ENCODE measurements around the gene FRMD3. TPM values are rescaled to one million over a fixed set of nuclear protein-coding genes. Genes with fewer than 3 reads are reported as not detected.
A peak's percentile ranks its signal among the peaks of the same experiment; 100 is the strongest.

The FRMD3 gene
- total and polyA plus RNA-seq, 4 donors = 1.8 to 7.4 (median 6.0) TPM

DNA sequence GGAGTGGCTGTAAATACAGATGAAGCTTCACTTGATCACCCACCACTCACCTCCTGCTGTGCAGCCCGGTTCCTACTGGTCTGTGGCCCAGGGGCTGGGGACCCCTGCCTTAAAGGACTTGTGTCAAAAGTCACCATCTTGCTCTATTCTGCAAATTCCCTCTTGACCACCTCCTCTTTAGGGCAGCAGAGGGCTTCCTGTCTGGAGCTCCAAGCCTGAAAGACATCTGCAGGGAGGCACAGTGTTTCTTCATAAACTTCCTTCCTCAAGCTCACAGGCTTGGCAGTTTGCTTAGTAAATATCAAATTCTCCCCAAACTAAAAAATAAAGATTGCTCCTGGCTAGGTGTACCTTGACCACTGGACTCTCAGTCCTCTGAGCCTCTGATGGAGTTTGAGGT, 104.4 kb downstream of the FRMD3 start:
- WGBS, 2 donors = 100% methylated on average over 1 of the region's 1 CpG
- Histone ChIP-seq H3K4me3 (ENCODE audit: low read length in 2 of 2) (no peak overlapping the region), H3K27me3 (ENCODE audit: control insufficient read depth in 1 of 2, insufficient read depth in 2 of 2, low read length in 1 of 2) (no peaks in the 10 kb centered on the region), H3K36me3 (ENCODE audit: control insufficient read depth in 1 of 2, insufficient read depth in 2 of 2, low read length in 1 of 2) (no peaks in the 10 kb centered on the region), H3K27ac (ENCODE audit: low read depth in 1 of 2, low read length in 2 of 2) (no peak overlapping the region), H3K9me3 (ENCODE audit: control insufficient read depth, low read length) (no peaks in the 10 kb centered on the region), H3K4me1 (ENCODE audit: control insufficient read depth in 1 of 2, insufficient read depth in 2 of 2, low read length in 2 of 2) (peaks cover 0 to 6% of the 10 kb centered on the region in 2 donors)
- ATAC-seq (ENCODE audit: low FRiP score) = no peak
- no peak for DNase-seq
- intact Hi-C loops (cut with DNase I) = loop anchor here in 1 of 2 donors (5.0 kb wide), 1 partner anchor 103 kb away; the partner anchor contains the start of gene FRMD3

DNA sequence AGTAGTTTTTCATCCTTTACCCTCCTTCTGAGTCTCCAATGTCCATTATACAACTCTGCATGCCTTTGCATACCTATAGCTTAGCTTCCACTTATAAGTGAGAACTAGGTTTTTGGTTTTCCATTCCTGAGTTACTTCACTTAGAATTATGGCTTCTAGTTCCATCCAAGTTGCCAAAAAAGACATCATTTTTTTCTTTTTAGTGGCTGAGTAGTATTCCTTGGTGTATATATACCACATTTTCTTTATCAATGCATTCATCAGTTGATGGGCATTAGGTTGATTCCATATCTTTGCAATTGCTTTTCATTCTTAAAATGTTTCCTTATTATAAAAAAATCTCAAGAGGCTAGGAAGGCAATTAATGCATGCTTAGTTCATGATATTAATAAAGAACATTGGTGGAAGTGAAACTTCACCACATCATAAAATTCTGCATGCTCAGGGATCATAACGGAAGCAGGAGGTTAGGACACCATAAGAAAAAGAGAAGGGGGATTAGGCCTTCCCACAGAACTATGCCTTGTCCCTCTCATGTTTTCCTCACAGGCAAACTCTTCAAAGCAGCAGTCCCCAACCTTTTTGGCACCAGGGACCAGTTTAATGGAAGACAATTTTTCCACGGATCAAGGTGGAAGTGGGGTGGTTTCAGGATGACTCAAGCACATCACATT, 105.2 kb downstream of the FRMD3 start:
- H3K27ac ChIP-seq (ENCODE audit: low read depth in 1 of 2, low read length in 2 of 2) = no peak overlapping the region
- peaks cover 0 to 6% of the 10 kb centered on the region in 2 donors for H3K4me1 ChIP-seq (ENCODE audit: control insufficient read depth in 1 of 2, insufficient read depth in 2 of 2, low read length in 2 of 2)
- H3K27me3 ChIP-seq (ENCODE audit: control insufficient read depth in 1 of 2, insufficient read depth in 2 of 2, low read length in 1 of 2) = no peaks in the 10 kb centered on the region
- H3K9me3 ChIP-seq (ENCODE audit: control insufficient read depth, low read length) = no peaks in the 10 kb centered on the region
- intact Hi-C loops (cut with DNase I) = loop anchor here in 1 of 2 donors (5.0 kb wide), 1 partner anchor 104 kb away; the partner anchor contains the start of gene FRMD3
- WGBS, 2 donors = 92 to 95% methylated on average over 2 of the region's 2 CpGs
- H3K36me3 ChIP-seq (ENCODE audit: control insufficient read depth in 1 of 2, insufficient read depth in 2 of 2, low read length in 1 of 2) = no peaks in the 10 kb centered on the region
- H3K4me3 ChIP-seq (ENCODE audit: low read length in 2 of 2) = no peak overlapping the region
- ATAC-seq (ENCODE audit: low FRiP score) (no peak), DNase-seq (no peak)

DNA sequence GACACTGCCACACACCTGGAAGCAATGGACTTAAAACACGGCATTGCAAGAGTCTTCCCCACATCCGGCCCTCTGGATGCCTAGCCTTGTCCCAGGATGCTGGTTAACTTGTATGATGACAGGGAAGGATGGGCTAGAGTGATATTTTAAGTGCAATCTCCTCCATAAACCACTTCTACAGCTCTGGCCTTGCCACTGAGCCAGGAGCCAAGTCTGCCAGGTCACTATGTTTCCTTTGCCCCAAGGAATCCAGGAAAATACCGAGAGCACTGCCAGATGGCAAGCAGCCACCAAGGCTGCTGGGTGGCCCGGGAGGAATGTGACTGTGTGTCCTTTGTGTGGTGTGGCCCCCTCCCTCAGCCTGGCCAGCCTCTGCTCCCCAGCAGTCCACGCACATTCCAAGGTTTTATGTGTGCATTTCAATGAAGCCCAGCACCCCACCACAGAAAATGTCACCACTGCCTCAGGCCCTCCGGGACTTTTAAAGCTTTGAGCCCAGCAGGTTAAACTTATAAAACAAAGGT, 106.0 kb downstream of the FRMD3 start:
- ATAC-seq (ENCODE audit: low FRiP score) (peak; percentile 79), DNase-seq (peak; percentile 88 to 92)
- 2 to 4% methylated on average over 6 of the region's 6 CpGs for WGBS, 2 donors
- Histone ChIP-seq H3K36me3 (ENCODE audit: control insufficient read depth in 1 of 2, insufficient read depth in 2 of 2, low read length in 1 of 2) (no peaks in the 10 kb centered on the region), H3K27ac (ENCODE audit: low read depth in 1 of 2, low read length in 2 of 2) (peak overlapping the region in 1 of 2 donors; percentile 88), H3K9me3 (ENCODE audit: control insufficient read depth, low read length) (no peaks in the 10 kb centered on the region), H3K4me1 (ENCODE audit: control insufficient read depth in 1 of 2, insufficient read depth in 2 of 2, low read length in 2 of 2) (peaks cover 0 to 6% of the 10 kb centered on the region in 2 donors), H3K4me3 (ENCODE audit: low read length in 2 of 2) (no peak overlapping the region), H3K27me3 (ENCODE audit: control insufficient read depth in 1 of 2, insufficient read depth in 2 of 2, low read length in 1 of 2) (no peaks in the 10 kb centered on the region)
- intact Hi-C loops (cut with DNase I) = loop anchor here in 1 of 2 donors (5.0 kb wide), 1 partner anchor 105 kb away; the partner anchor contains the start of gene FRMD3

DNA sequence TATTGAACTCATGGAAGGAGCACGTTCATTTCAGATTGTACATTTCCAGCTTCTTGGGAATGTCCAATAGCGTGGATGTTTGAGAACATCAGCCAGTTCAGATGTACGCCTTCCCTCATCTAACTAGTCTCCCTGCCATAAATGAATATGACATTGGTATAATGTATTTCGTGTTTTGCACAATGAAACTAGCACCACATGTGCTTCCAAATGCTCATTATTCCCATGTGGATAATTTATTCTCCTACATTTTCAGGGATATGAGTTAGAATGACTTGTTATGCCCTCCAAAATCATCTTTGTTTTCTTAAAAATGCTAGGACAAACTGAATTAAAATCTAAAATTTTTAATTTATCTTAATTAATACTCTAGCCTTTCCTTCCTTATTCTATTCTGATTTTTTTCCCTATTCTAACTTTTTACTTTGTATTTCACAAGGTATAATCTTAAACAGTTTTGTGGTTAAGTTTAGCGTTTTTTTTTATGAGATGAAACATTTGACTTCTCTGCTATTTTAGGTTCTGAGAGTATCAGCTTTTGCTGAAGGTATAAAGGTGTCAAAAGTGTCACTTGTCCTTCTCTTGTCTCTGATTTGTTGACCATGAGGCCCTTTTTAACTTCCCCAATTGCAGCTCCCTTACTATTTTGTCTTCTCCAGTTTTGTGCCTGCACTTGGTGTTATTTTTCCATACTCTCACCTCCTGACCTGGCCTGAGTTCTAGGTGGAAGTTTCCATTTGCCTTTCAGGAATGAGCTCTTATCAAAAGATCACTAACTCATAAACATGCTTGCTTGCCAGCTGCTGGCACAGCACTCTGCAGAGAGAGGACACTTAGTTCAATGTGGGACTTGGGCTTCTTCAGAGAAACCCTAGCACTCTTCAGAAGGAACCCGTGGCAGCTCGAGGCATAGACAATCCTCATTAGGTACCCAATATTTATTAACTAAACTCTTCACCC, 106.8 kb downstream of the FRMD3 start:
- Histone ChIP-seq H3K4me3 (ENCODE audit: low read length in 2 of 2) (no peak overlapping the region), H3K4me1 (ENCODE audit: control insufficient read depth in 1 of 2, insufficient read depth in 2 of 2, low read length in 2 of 2) (peaks cover 2 to 9% of the 10 kb centered on the region in 2 donors), H3K36me3 (ENCODE audit: control insufficient read depth in 1 of 2, insufficient read depth in 2 of 2, low read length in 1 of 2) (no peaks in the 10 kb centered on the region), H3K27ac (ENCODE audit: low read depth in 1 of 2, low read length in 2 of 2) (peak overlapping the region in 1 of 2 donors; percentile 88), H3K9me3 (ENCODE audit: control insufficient read depth, low read length) (no peaks in the 10 kb centered on the region), H3K27me3 (ENCODE audit: control insufficient read depth in 1 of 2, insufficient read depth in 2 of 2, low read length in 1 of 2) (no peaks in the 10 kb centered on the region)
- ATAC-seq (ENCODE audit: low FRiP score) = peak; percentile 47
- intact Hi-C loops (cut with DNase I) = loop anchor here in 1 of 2 donors (5.0 kb wide), 1 partner anchor 106 kb away; the partner anchor contains the start of gene FRMD3
- DNase-seq = peak in 1 of 2 donors; percentile 57
- 57 to 60% methylated on average over 7 of the region's 7 CpGs for WGBS, 2 donors

DNA sequence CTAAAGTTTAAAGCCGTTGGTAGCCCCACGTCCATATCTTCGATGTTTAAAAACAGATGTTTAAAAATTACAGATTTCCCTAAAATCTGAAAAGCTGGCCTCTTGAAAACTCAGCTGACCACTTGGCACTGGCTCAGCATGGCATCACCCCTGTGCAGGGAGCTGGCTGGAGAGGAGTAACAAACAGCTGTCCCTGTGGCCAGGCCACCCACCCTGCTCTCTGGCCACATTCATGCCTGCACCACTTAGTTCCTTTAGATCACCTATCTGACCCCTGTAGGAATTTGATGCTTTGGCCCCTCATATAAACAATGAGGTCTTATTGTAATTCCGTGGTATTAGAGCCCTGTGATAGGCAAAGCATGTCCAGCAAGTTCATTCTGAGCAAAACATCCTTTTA, 107.5 kb downstream of the FRMD3 start:
- ATAC-seq (ENCODE audit: low FRiP score) = no peak
- no peak overlapping the region for H3K27ac ChIP-seq (ENCODE audit: low read depth in 1 of 2, low read length in 2 of 2)
- intact Hi-C loops (cut with DNase I) = loop anchor here in 1 of 2 donors (5.0 kb wide), 1 partner anchor 107 kb away; the partner anchor contains the start of gene FRMD3
- H3K27me3 ChIP-seq (ENCODE audit: control insufficient read depth in 1 of 2, insufficient read depth in 2 of 2, low read length in 1 of 2) = no peaks in the 10 kb centered on the region
- peak in 1 of 2 donors; percentile 59 for DNase-seq
- H3K36me3 ChIP-seq (ENCODE audit: control insufficient read depth in 1 of 2, insufficient read depth in 2 of 2, low read length in 1 of 2) = no peaks in the 10 kb centered on the region
- no peaks in the 10 kb centered on the region for H3K9me3 ChIP-seq (ENCODE audit: control insufficient read depth, low read length)
- WGBS, 2 donors = 91% methylated on average over 4 of the region's 4 CpGs
- H3K4me3 ChIP-seq (ENCODE audit: low read length in 2 of 2) = no peak overlapping the region
- peaks cover 2 to 11% of the 10 kb centered on the region in 2 donors for H3K4me1 ChIP-seq (ENCODE audit: control insufficient read depth in 1 of 2, insufficient read depth in 2 of 2, low read length in 2 of 2)

DNA sequence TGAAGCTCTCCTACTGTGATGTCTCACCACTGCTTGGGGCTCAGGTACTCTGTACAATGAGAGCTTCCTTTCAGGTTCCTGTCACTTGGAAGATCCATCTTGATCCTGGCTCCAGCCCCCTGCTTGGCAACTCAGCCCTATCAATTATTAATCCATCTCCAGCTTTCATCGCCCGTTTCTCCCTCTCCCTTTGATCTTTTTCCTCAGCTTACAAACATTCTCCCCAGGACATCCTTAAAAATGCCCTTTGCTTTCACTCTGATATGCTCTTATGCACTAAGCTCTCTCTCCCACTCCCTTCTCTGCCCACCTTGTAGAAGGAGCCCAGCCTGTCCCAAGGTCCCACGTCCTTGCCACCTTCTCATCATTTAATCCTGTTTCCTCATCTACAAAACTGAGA, 109.0 kb downstream of the FRMD3 start:
- H3K27me3 ChIP-seq (ENCODE audit: control insufficient read depth in 1 of 2, insufficient read depth in 2 of 2, low read length in 1 of 2) = no peaks in the 10 kb centered on the region
- H3K4me3 ChIP-seq (ENCODE audit: low read length in 2 of 2) = no peak overlapping the region
- ATAC-seq (ENCODE audit: low FRiP score) = no peak
- WGBS, 2 donors = 95 to 98% methylated on average over 3 of the region's 3 CpGs
- no peaks in the 10 kb centered on the region for H3K9me3 ChIP-seq (ENCODE audit: control insufficient read depth, low read length)
- no peaks in the 10 kb centered on the region for H3K36me3 ChIP-seq (ENCODE audit: control insufficient read depth in 1 of 2, insufficient read depth in 2 of 2, low read length in 1 of 2)
- intact Hi-C loops (cut with DNase I) = no loop called here
- DNase-seq = no peak
- H3K4me1 ChIP-seq (ENCODE audit: control insufficient read depth in 1 of 2, insufficient read depth in 2 of 2, low read length in 2 of 2) = peaks cover 2 to 11% of the 10 kb centered on the region in 2 donors
- no peak overlapping the region for H3K27ac ChIP-seq (ENCODE audit: low read depth in 1 of 2, low read length in 2 of 2)

DNA sequence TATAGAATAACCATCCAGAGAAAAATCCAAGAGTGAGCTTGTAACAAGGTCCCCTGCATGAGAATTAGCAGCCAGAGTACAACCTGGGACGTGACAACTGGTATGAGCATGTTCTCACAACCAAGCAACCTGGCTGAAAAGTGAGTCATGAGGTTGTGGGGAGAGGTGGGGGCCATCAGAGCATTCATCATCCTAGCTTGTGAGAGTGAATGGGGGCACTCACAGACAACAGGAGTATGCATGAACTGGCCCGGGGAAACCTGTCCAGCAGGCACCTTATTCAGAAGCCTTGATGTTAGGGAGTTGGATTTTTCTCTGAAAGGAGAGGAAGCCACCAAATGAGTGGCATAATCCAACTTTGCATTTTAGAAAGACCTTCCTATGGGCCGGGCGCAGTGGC, 113.0 kb downstream of the FRMD3 start:
- intact Hi-C loops (cut with DNase I) = no loop called here
- peaks cover 2 to 5% of the 10 kb centered on the region in 2 donors for H3K4me1 ChIP-seq (ENCODE audit: control insufficient read depth in 1 of 2, insufficient read depth in 2 of 2, low read length in 2 of 2)
- DNase-seq (no peak), ATAC-seq (ENCODE audit: low FRiP score) (no peak)
- no peak overlapping the region for H3K27ac ChIP-seq (ENCODE audit: low read depth in 1 of 2, low read length in 2 of 2)
- no peaks in the 10 kb centered on the region for H3K27me3 ChIP-seq (ENCODE audit: control insufficient read depth in 1 of 2, insufficient read depth in 2 of 2, low read length in 1 of 2)
- WGBS, 2 donors = 86 to 96% methylated on average over 4 of the region's 4 CpGs
- no peaks in the 10 kb centered on the region for H3K9me3 ChIP-seq (ENCODE audit: control insufficient read depth, low read length)
- no peak overlapping the region for H3K4me3 ChIP-seq (ENCODE audit: low read length in 2 of 2)
- no peaks in the 10 kb centered on the region for H3K36me3 ChIP-seq (ENCODE audit: control insufficient read depth in 1 of 2, insufficient read depth in 2 of 2, low read length in 1 of 2)

DNA sequence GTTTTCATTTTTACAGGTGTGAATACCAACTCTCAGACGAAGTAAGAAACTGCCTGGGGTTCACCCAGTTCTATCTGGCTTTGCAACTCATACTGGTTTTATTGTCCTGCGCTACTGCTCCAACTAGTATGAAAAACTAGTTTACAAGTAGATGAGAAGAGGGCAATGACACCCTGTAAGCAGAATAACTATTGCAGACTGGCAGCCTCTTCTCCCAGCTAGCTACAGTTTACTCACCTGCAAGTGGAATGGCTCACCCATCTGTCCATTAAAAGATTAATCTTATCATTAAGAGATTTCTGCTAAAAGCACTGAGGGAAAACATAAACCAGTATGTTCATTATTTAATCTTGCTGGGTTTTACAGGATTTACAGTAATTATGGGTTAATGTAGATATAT, 113.4 kb downstream of the FRMD3 start:
- intact Hi-C loops (cut with DNase I) = no loop called here
- no peaks in the 10 kb centered on the region for H3K36me3 ChIP-seq (ENCODE audit: control insufficient read depth in 1 of 2, insufficient read depth in 2 of 2, low read length in 1 of 2)
- no peak for DNase-seq
- peaks cover 2 to 5% of the 10 kb centered on the region in 2 donors for H3K4me1 ChIP-seq (ENCODE audit: control insufficient read depth in 1 of 2, insufficient read depth in 2 of 2, low read length in 2 of 2)
- WGBS, 2 donors = 94 to 97% methylated on average over 2 of the region's 2 CpGs
- H3K27me3 ChIP-seq (ENCODE audit: control insufficient read depth in 1 of 2, insufficient read depth in 2 of 2, low read length in 1 of 2) = no peaks in the 10 kb centered on the region
- no peak for ATAC-seq (ENCODE audit: low FRiP score)
- H3K4me3 ChIP-seq (ENCODE audit: low read length in 2 of 2) = no peak overlapping the region
- no peak overlapping the region for H3K27ac ChIP-seq (ENCODE audit: low read depth in 1 of 2, low read length in 2 of 2)
- no peaks in the 10 kb centered on the region for H3K9me3 ChIP-seq (ENCODE audit: control insufficient read depth, low read length)
